DOHH2 (cell line): Measurements from ENCODE around the gene TTC39A.

ENCODE experiments used
- CTCF ChIP-seq: fragments of 200-600 bp; sonication (generic); IDR thresholded peaks from one replicate; pipeline ENCODE4 v1.5.1; 2014; ENCODE audit warnings: antibody characterized with exemption, mild to moderate bottlenecking, low read depth, low read length; ENCODE audit not compliant: poor library complexity, severe bottlenecking
- EZH2phosphoT487 ChIP-seq: fragments of 200-600 bp; sonication (generic); IDR thresholded peaks from 2 replicates; pipeline ENCODE4 v1.6.1; 2017; ENCODE audit warnings: borderline replicate concordance, mild to moderate bottlenecking, antibody characterized with exemption, low read length, moderate library complexity, mixed read lengths

DNA sequence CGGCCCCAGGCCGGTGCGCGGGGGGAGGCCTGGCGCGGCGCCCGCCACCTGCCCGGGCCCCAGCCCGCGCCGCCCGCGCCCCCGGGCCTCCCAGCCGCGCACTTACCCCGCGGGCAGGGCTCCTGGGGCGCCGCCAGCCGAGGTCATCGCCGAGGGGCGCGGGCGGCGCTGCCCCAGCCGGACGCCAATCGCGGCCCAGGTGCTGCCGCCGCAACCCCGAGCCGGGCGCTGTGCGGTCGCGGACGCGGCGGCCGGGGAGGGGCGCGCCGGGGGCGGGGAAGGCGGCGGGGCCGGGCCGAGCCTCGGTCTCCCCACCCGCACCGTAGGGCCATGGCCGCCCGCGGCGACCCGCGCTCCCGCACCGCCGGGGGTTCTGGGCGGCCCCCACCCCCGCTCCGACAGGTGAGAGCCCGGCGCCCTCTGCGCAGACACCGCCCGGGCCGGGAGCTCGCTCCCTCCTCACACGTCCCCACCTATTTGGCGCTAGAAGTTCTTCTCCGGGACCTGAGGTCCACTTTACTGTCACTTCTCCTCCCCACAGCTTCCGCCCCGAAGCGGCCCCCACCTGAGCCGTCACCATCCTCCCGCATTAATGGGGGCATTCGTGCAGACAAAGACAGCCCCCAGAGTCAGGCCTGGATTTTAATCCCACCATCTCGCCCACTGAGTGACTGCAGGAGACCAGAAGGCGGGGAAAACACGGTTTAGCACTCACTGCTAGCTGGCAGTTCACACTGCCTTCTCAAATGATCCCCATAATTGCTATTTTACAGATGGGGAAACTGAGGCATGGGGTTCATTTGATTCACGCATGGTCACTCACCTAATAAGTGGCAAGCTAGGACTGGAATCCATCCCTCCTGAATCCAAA is at the start of gene TTC39A:
- TF ChIP-seq CTCF (no peak), EZH2phosphoT487 (peak; percentile 90; the same call in 1 of the 2 replicates)
